GM12891 (cell line): Measurements from ENCODE around the gene TAF5.

Source experiments
- PAX5 ChIP-seq: IDR thresholded peaks from 2 replicates; pipeline ENCODE4 v1.6.1; 2011; ENCODE audit warnings: low read length, moderate library complexity, mild to moderate bottlenecking; ENCODE audit not compliant: insufficient read depth, severe bottlenecking
- POLR2A ChIP-seq: IDR thresholded peaks from 2 replicates; pipeline ENCODE4 v1.6.1; 2011; ENCODE audit warnings: low read depth, low read length, control low read depth
- POLR2AphosphoS5 ChIP-seq: IDR thresholded peaks from 2 replicates; pipeline ENCODE4 v1.6.1; 2011; ENCODE audit warnings: low read depth, low read length, control low read depth
- POU2F2 ChIP-seq: IDR thresholded peaks from 2 replicates; pipeline ENCODE4 v1.6.1; 2011; ENCODE audit warnings: low read depth, mild to moderate bottlenecking, control low read depth, low read length, moderate library complexity
- SPI1 ChIP-seq: IDR thresholded peaks from 2 replicates; pipeline ENCODE4 v1.6.1; 2011; ENCODE audit warnings: low read depth, low read length, control low read depth
- TAF1 ChIP-seq: IDR thresholded peaks from 2 replicates; pipeline ENCODE4 v1.6.1; 2011; ENCODE audit warnings: low read depth, low read length, control low read depth

DNA sequence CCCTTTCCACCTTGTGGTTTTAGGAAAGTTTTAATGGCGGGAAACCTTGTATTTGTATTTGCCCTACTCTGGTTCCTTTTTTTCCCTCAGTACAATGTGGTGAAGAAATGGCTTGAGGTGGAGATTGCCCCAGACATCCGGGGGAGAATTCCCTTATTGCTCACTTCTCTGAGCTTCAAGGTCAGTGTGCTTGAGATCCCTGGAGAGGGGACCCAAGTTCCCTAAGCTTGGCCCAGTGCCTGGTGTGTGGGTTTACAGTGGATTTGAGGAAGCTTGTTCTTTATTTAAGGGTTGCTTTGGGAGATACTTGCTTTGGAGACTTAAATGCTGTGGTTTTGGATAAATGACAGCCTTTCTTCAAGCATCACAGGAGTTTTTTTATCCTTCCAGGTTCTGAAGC, 66.1 kb downstream of the TAF5 start:
- TF ChIP-seq POLR2A, result no peak
- no peak for TF ChIP-seq POLR2AphosphoS5
- no peak for TF ChIP-seq SPI1
- no peak for TF ChIP-seq TAF1
- TF ChIP-seq POU2F2, result no peak
- TF ChIP-seq PAX5, result no peak
